A673 (cell line): ENCODE data around the gene MOB2. TPM values are rescaled to one million over a fixed set of nuclear protein-coding genes. Genes with fewer than 3 reads are reported as not detected.

Source experiments
- BruUV-seq: library from RNA; stranded (reverse); fragments of 400-500 nt; replicated peaks from 2 replicates; lab custom pipeline; 2021; lab: Mats Ljungman, UMichigan
- CTCF ChIA-PET: fragments of 300-600 bp; sonication (Branson Sonifier 250); formaldehyde crosslinking; loops from one replicate; lab custom pipeline; 2022; ENCODE audit warnings: antibody characterized with exemption; lab: Charles Lee
- POLR2A ChIA-PET: fragments of 300-600 bp; sonication (Branson Sonifier 250); formaldehyde crosslinking; loops from one replicate; lab custom pipeline; 2022; ENCODE audit warnings: antibody characterized with exemption; ENCODE audit not compliant: low non-redundant PET; lab: Charles Lee
- DNase-seq: peaks from one replicate; pipeline ENCODE4 v3.0.0-alpha.2; 2015; ENCODE audit warnings: low spot score
- H3K27ac ChIP-seq: fragments of 200-600 bp; sonication (generic); 2 replicates; pipeline ENCODE4 v1.5.1; 2016; ENCODE audit warnings: mixed run types, low read depth, mild to moderate bottlenecking, mixed read lengths, antibody characterized with exemption, low read length; ENCODE audit not compliant: poor library complexity, severe bottlenecking
- H3K27me3 ChIP-seq: fragments of 200-600 bp; sonication (generic); replicated peaks from 2 replicates; pipeline ENCODE4 v1.6.1; 2017; ENCODE audit warnings: mixed run types, low read depth, mild to moderate bottlenecking, mixed read lengths, antibody characterized with exemption, low read length; ENCODE audit not compliant: insufficient read depth, poor library complexity
- H3K36me3 ChIP-seq: fragments of 200-600 bp; sonication (generic); 2 replicates; pipeline ENCODE4 v1.6.1; 2016; ENCODE audit warnings: mixed run types, mild to moderate bottlenecking, mixed read lengths, antibody characterized with exemption, low read length; ENCODE audit not compliant: insufficient read depth, poor library complexity, severe bottlenecking
- H3K4me1 ChIP-seq: fragments of 200-600 bp; sonication (generic); 2 replicates; pipeline ENCODE4 v1.6.1; 2017; ENCODE audit warnings: mixed run types, mild to moderate bottlenecking, mixed read lengths, antibody characterized with exemption, low read length; ENCODE audit not compliant: insufficient read depth, poor library complexity, severe bottlenecking
- H3K4me3 ChIP-seq: fragments of 200-600 bp; sonication (generic); 2 replicates; pipeline ENCODE4 v1.5.1; 2016; ENCODE audit warnings: low read depth, mixed run types, mild to moderate bottlenecking, mixed read lengths, low read length; ENCODE audit not compliant: poor library complexity, severe bottlenecking
- H3K9me3 ChIP-seq: fragments of 200-600 bp; sonication (generic); 2 replicates; pipeline ENCODE4 v1.6.1; 2016; ENCODE audit warnings: mixed run types, low read depth, mild to moderate bottlenecking, mixed read lengths, antibody characterized with exemption, low read length; ENCODE audit not compliant: poor library complexity, severe bottlenecking
- CTCF ChIP-seq: fragments of 300-800, 200-600 bp; sonication (generic); conservative IDR thresholded peaks from 2 replicates; pipeline ENCODE4 v1.5.1; 2017; ENCODE audit warnings: low read depth, mild to moderate bottlenecking, antibody characterized with exemption, low read length, moderate library complexity, mixed read lengths
- EZH2 ChIP-seq: fragments of 200-600 bp; sonication (generic); IDR thresholded peaks from 2 replicates; pipeline ENCODE4 v1.6.1; 2017; ENCODE audit warnings: borderline replicate concordance, low read depth, mild to moderate bottlenecking, mixed read lengths, antibody characterized with exemption, low read length; ENCODE audit not compliant: poor library complexity, severe bottlenecking
- intact Hi-C: fragments of 100-400 bp; cut with micrococcal nuclease; formaldehyde crosslinking; loops from one replicate; pipeline ENCODE4 v1.10.0; 2022; ENCODE audit not compliant: unreplicated experiment
- total RNA-seq: library from RNA; stranded (reverse); gene quantifications from 2 replicates; pipeline ENCODE4 v1.2.3, GENCODE V29; 2021

Gene MOB2
- total RNA-seq, 1 experiment from 2014 or later = 14.7 TPM

- Histone ChIP-seq H3K9me3 (no peaks in the 10 kb centered on the region), H3K4me3 (no peak overlapping the region), H3K27me3 (no peaks in the 10 kb centered on the region), H3K27ac (no peak overlapping the region), H3K36me3 (no peaks in the 10 kb centered on the region), H3K4me1 (no peaks in the 10 kb centered on the region)
- ChIA-PET POLR2A (no interaction called here), CTCF (no interaction called here)
- no peak for DNase-seq
- intact Hi-C loops = no loop called here
- BruUV-seq = no TSS peak
- TF ChIP-seq EZH2 (no peak), CTCF (no peak)
Observed at GRCh38 chr11:1468002-1468401, 18.6 kb downstream of the MOB2 start.

- intact Hi-C loops = no loop called here
- H3K27ac ChIP-seq = no peak overlapping the region
- H3K27me3 ChIP-seq = no peaks in the 10 kb centered on the region
- H3K4me1 ChIP-seq = no peaks in the 10 kb centered on the region
- H3K9me3 ChIP-seq = no peaks in the 10 kb centered on the region
- no peak for DNase-seq
- H3K36me3 ChIP-seq = no peaks in the 10 kb centered on the region
- TF ChIP-seq EZH2 (no peak), CTCF (no peak)
- ChIA-PET POLR2A (no interaction called here), CTCF (no interaction called here)
- H3K4me3 ChIP-seq = no peak overlapping the region
- no TSS peak for BruUV-seq
Observed at GRCh38 chr11:1467270-1467669, 19.3 kb downstream of the MOB2 start.

GRCh38 chr11:1466784-1467183 lies 19.8 kb downstream of the MOB2 start:
- intact Hi-C loops = no loop called here
- ChIA-PET POLR2A (no interaction called here), CTCF (no interaction called here)
- Histone ChIP-seq H3K36me3 (no peaks in the 10 kb centered on the region), H3K27me3 (no peaks in the 10 kb centered on the region), H3K4me3 (no peak overlapping the region), H3K4me1 (no peaks in the 10 kb centered on the region), H3K9me3 (no peaks in the 10 kb centered on the region), H3K27ac (no peak overlapping the region)
- no peak for TF ChIP-seq CTCF
- no peak for TF ChIP-seq EZH2
- DNase-seq = no peak
- no TSS peak for BruUV-seq
